ENCODE results near the gene USH1G.

The USH1G gene

DNA sequence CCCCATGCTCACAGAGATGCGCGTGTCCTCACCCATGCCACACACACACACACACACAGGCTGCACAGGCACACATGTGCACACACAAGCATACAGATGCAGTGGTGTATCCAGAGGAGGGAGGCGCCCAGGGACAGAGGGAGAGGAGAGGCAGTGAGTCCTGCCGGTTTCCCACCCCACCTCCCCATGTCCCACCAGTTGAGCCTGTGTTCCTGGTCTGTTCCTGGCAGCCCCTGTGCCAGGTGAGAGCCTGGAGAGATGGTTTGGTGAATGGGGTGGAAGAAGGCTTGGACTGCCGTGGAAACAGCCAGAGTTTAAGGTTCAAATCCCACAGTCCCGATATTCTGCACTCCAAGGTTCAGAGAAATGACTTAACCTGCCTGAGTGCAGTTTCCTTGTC is 19.4 kb downstream of the USH1G start:
- DNase-seq (ENCODE audit: low read depth): no peak

GRCh38 chr17:74903034-74903433 is 20.0 kb downstream of the USH1G start:
- no peak for DNase-seq (ENCODE audit: low read depth)

DNA sequence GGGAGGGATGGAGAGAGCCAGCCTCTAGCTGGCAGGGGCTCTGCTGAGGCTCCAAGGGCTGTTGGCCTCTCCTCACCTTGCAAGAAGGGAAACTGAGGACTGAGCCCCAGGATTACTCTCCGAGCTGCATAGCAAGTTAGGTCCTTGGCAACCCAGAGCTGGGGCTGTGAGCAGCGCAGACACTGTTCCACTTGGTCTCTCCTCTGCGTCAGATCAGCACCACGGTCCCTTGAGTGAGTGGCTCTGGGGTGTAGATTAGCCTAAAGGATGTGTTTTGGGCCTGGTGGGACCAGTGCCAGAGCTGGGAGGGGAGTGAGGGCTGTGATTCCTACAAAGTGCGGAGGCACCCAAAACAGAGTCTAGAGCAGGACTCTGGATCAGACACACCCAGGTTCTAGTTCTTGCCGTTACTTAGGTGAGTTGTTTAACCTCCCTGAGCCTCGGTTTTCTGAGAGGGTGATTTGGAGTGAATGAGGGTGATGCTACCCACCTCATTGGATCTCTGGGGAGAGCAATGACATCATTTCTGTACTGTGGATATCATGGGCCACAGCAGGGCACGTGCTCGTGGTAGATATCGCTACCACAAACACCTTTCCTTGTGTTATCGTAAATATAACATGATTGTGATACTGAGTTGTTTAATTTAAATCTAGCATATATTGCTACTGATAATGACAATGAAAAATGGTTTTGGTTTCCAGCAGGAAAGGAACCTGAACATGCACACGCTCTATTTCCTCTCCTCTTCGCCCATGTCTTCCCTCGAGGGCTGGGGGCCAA is 21.5 kb downstream of the USH1G start:
- no peak for DNase-seq (ENCODE audit: low read depth)

- DNase-seq (ENCODE audit: low read depth): no peak
These were observed 22.8 kb downstream of the USH1G start for GRCh38 chr17:74900208-74900607.

GRCh38 chr17:74898376-74898946 is 24.6 kb downstream of the USH1G start:
- no peak for DNase-seq (ENCODE audit: low read depth)

DNA sequence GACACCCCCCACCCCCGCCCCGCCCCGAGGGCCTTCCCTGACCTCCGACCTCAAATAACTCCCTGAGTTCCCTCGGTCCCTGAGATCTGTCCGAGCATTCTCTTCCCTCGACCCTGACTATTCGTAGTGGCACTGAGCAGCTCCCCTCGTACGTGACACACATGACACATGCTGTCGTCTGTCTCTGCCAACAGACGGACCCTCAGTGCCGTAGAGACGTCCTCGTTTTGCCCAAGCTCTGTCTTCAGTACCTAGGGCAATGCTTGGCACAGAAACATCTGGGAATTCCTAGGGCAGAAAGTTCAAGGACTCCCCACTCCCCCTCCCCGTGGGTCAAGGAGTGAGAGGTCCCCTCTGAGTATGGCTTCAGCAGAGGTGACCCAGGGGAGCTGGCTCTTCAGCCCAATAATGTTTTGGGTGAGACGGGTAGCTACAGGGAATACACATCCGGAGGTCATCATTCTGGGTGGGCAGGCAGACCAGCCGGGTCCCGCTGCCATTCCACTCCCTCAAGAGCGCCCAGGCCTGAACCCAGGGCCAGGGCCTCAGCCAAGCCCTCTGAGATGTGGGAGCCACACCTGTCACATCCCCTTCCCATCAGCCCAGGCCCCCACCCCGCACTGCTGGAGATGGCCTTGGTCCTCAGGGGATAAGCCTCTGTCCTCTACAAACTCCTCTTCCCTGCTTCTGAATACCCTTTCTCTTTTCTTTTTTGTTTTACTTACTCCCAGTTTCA is 29.0 kb downstream of the USH1G start:
- no peak for DNase-seq (ENCODE audit: low read depth)

DNA sequence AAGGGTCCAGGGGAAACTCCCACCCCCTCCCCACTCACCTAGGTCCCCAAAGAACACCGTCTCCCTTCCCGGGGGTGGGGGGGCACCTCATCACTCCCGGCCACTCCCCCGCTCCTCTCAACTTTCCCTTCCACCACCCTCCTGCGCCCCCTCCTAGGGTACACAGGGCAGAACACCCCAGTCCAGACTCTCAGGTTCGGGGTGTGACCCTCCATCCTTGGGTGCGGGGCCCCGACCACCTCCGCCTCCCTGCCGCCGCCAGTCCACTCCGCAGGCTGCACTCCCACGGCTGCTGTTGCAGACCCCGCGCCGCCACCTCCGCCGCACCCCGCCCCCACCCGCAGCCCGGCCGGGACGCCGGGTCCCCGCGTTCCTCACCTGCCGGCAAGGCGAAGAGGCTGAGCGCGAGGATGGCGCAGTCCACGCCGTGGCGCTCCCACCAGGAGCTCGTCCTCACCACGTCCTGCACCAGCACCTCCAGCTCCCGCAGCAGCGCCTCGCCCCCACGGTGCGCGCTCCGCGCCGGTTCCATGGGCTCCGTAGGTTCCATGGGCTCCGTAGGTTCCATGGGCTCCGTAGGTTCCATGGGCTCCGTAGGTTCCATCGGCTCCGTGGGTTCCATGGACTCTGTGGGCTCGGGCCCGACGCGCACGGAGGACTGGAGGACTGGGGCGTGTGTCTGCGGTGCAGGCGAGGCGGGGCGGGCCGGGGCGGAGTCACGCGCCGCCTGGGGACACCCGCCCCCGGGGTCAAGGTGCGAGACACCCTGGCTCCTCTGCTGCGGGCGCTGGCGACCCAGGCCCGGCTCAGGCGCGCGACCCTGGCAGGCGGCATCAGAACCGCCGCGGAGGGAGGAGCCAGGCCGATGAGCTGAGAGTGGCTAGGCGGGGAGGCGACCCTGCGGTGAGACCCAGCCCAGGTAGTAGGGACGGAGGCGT is 29.8 kb downstream of the USH1G start, which contains the start of gene FADS6:
Gene FADS6 (minus strand): TSS at position 660 of the 938 bp plus-strand sequence. CDS start 38 bp downstream, at position 622.
- DNase-seq (ENCODE audit: low read depth): no peak

- no peak for DNase-seq (ENCODE audit: low read depth)
These were observed 30.8 kb downstream of the USH1G start for GRCh38 chr17:74892013-74892841.

GRCh38 chr17:74890554-74890953 is 32.5 kb downstream of the USH1G start:
- DNase-seq (ENCODE audit: low read depth): no peak

DNA sequence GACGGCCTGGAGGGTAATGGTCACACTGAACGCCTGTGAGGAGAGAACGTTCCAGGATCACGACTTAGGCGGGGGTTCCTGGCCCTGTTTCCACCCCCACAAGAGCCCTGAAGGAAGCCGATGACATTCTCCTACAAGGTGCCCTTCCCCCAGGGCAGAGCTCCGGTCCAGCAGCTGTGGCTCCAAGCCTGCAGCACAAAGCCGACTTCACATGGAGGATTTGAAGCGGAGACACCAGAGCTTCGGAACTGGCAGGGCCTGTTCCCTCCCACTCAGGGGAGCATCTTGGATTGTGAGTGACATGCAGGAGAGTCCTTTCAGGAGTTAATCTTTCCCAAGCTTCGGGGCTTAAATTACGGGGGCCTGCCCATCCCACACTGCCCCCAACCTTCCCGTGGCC is 34.6 kb downstream of the USH1G start:
- DNase-seq (ENCODE audit: low read depth): no peak

DNA sequence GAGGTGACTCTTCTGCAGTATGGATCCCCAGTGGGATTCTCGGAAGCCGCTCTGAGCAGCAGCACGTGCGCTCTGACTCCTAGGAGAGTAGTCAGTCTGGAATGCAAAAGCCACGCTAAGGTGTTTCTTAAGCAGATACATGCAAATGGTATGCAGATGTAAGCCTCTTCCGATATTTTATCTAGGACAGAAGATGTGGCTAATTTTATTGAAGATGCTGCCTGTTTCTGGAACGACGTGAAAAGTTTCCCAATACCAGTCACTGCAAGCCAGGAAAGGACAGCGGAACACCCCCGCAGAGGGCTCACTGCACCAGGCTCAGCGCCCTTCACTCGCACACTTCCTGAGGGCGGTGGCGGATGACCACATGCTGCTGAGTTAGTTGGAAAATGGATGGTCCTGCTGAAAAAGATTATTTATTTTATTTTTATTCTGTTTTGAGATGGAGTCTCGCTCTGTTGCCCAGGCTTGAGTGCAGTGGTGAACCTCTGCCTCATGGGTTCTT is 39.8 kb downstream of the USH1G start:
- DNase-seq (ENCODE audit: low read depth): no peak

- no peak for DNase-seq (ENCODE audit: low read depth)
These were observed 40.4 kb downstream of the USH1G start for GRCh38 chr17:74882517-74883240.

DNA sequence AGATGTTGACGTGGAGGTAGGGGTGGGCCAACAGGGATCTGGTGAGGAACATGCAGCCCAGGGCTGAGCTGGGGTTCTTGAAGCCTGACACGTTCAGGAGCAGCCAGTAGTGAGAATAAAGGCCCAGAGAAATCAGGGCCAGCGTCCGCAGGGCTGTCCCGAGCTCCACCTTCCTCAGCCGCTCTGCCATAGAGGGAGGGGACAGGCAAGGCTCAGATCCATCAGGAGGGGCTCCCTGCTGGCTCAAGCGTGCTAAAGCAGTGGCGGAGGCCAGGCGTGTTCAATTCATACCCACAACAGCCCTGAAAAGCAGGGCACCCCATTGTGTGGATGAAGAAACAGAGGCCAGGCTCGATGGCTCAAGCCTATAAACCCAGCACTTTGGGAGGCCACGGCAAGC is 42.0 kb downstream of the USH1G start:
- DNase-seq (ENCODE audit: low read depth): no peak

DNA sequence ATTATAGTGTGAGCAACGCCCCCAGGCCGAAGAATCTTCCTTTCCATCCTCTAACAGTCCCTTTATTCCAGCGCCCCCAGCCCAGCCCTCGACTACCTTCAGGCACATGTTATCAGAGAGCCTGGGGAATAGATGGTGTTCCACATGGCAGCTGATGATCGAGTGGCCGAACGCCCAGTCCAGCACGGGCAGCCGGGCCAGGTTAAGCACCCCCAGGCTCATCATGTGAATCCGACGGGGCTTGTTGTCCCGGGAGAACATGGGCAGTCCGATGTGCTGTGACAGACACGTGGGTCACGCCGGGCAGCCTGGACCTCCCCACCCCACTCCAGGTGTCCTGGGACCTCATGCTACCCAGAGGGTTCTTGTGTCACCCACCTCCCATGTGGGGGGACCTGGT is 43.7 kb downstream of the USH1G start:
- DNase-seq (ENCODE audit: low read depth): no peak

DNA sequence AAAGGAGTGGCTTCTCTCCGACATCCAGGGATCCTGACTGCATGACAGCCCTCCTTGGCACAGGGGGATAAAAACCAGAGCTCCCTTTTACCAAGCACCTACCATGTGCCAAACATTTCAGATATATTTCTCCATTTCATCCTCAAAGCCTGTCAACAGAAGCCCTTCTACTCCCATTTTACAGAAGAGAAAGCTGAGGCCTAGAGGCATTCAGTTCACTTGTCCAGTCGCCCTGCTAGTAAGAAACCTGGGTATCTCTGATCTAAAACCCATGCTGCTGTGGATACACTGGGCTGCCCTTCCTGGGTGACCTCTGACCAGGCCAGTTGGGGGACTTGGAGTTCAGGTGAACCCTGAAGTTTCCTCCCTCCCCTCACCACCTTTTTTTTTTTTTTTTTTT is 44.4 kb downstream of the USH1G start:
- no peak for DNase-seq (ENCODE audit: low read depth)

- DNase-seq (ENCODE audit: low read depth): no peak
These were observed 45.2 kb downstream of the USH1G start for GRCh38 chr17:74877592-74878548.

- no peak for DNase-seq (ENCODE audit: low read depth)
These were observed 47.0 kb downstream of the USH1G start for GRCh38 chr17:74875977-74876593.

DNA sequence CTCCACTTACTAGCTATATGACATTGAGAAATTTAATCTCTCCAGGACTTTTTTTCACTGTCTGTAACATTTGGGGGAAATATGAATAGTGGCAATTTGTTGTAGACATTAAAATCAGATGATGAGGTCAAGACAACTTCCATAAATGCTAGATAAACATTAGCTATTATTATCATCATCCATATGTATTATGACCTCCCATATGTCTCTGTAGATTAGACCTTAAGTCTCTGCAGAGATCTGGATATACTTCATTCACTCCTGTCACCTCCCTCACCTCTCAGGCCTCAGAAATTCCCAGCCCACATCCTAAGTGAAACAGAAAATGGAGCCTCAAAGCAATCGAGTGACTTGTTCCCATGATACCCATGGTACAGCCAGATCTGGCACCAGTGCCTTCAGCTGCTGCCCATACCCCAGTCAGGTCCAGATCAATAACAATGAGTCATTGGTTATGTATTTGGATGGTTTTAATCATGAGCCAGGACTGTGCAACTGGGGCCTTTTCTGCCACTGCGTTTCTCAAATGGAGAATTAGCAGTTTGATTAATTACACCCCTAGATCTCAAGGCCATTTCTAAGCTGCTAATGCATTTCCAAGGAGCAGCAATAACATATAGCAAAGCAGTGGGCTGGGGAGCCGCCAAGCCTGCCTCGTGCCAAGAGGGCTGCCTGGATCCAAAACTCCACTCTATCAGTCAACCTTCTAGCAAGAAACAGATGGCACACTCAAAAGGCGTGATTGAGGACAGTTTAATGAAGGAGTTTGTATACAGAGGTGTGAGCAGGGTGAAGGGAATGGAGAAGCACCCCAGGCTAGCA is 47.7 kb downstream of the USH1G start:
- no peak for DNase-seq (ENCODE audit: low read depth)

Data from GM04503 (cell line).